CD4-positive, alpha-beta T cell treated with Interleukin-4 for 4 hours (primary cell): ENCODE data around the gene KIF26B.
"Not testable (repeated sequence)": the region's sequence is repeated elsewhere in the genome, so short reads cannot be mapped to it uniquely, and the experiment has no call there.

Source experiments
- DNase-seq: peaks from one replicate; pipeline ENCODE4 v3.0.0-alpha.2; 2020

Gene KIF26B

DNA sequence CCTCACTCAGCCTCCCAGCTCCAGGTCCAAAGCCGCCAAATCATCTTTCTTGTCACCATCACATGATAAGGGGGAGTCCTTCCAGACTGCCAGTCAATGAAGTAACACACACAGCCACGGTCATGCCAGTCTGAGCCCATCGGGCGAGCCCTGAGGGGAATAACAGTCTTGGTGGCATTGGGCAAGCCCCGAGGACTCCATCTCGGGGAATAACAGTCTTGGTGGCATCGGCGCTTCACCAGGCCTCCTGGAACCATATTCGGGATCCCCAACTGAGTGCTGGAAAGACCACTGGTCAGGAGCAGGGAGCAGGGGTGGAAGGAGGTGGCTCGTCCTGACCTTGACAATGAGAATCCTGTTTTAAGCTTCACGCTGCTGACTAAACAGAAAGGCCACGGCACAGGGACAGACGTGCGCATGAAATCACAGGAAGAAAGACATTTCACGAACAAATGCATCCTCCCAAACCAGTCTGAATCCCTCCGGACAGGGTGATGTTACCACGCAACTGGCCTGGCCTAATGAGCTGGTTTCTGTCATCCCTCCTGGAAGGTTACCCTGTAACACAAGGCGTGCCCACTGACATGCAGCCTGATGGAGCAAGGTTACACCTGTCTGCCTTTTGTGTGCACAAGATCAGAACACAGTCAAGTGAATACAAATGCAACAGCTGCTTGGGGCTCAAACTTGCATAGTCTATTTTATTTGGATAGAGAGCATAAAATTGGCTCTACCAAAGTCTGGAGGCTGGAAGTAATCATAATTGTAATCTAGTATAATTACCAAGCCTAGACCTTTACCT lies 517.4 kb downstream of the KIF26B start:
- DNase-seq, result no peak

DNA sequence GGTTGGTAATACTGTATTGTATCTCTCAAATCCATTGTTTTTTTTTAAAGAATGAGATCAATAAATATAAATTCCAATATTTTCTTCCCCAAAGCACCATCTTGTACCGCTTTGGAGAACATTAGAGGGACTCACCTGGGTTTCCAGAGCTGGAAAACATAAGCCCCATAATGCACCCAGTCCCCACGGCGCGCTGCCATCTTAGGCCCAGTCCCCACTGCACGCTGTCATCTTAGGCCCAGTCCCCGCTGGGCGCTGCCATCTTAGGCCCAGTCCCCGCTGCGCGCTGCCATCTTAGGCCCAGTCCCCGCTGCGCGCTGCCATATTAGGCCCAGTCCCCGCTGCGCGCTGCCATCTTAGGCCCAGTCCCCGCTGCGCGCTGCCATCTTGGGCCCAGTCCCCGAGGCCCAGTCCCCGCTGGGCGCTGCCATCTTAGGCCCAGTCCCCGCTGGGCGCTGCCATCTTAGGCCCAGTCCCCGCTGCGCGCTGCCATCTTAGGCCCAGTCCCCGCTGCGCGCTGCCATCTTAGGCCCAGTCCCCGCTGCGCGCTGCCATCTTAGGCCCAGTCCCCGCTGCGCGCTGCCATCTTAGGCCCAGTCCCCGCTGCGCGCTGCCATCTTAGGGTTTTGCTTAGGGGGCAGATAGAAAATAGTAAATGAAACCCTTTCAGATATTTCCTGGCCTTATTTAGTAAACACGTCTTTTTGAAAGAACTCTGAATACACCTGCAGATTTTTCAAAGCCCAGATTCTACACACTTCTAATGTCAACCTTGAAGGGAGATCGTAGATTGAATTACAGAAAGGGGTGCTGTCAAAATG lies 518.3 kb downstream of the KIF26B start:
- not testable (repeated sequence) for DNase-seq

DNA sequence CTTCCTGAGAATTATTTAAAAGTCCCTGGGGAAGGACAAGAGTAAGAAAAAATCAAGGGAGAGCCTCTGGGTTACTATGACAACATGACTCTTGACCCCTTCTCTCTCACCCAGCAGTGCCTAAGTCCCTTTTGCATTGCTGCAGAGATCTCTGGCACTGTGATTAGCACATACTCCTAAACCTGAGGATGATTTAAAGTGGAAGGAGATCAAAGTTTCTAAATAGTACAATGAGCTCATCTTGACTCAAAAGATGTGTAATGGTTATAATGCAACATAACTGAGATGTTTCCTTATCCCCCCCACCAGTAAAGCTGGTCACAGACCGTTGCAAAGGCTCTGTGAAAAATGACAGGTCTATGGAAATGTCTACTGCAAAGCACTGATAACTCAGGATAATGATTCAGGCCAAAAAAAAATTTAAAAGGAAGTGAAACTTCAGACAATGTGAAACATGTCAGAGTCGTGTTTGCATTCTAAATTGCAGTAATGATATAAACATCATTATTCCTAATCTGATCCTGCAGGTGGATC lies 519.2 kb downstream of the KIF26B start:
- DNase-seq, result no peak

DNA sequence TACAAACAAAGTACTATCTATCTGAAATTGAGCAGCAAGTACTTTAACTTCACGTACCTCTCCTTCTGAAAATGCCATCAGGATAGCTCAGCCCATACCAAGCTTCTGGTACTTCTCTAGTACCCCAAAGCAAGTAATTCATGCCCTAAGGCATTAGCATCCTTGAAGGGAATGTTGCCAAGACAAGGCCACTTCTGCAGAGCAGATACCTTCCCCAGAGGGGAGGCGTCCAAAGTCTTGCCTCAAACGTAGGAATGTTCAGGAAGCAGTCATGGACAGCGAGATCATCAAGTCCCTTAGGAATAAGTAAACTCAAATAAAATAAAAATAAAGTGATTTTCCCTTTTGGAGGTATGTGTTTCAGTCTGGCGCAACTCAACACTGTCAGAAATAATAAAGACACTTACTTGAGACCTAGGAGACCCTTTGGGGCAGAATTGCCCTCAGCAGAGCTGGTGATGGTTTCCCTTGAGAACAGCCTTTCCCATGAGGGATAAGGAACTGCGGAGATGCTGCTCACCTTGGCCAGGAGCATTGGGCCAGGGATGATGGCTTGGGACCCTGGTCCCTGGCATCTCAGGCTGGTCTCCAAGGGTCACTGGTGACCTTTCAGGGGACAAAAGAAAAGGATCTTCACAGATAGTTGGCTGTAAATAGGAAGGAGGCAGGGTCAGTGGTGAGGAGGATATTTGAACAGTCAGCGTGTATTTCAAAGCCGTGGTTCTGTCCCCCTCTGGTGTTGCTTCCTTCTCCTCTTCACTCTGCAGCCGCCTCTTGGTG lies 522.9 kb downstream of the KIF26B start:
- no peak for DNase-seq

DNA sequence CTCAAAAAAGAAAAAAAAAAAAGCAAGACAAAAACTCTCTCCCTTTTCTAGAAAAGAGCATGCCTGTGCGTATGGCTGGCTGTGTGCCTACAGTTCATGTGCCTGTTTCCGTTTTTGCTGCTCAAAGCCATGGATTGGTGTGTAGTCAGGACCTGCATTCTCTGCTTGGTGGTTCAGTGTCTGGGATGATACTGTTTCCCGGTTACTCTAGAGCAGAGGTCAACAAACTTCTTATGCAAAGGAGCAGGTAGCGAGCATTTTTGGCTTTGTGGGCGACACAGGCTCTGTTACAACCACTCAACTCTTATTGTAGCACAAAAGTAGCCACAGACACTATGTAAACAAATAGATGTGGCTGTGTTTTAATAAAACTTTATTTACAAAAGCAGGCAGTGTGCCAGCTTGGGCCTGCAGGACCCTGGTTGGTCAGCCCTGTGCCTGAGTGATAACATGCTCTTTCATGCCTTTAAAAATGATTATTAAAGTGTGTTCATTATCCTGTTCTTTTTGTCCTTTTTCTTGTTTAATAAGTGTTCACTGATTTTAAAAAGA lies 524.2 kb downstream of the KIF26B start:
- DNase-seq, result no peak

DNA sequence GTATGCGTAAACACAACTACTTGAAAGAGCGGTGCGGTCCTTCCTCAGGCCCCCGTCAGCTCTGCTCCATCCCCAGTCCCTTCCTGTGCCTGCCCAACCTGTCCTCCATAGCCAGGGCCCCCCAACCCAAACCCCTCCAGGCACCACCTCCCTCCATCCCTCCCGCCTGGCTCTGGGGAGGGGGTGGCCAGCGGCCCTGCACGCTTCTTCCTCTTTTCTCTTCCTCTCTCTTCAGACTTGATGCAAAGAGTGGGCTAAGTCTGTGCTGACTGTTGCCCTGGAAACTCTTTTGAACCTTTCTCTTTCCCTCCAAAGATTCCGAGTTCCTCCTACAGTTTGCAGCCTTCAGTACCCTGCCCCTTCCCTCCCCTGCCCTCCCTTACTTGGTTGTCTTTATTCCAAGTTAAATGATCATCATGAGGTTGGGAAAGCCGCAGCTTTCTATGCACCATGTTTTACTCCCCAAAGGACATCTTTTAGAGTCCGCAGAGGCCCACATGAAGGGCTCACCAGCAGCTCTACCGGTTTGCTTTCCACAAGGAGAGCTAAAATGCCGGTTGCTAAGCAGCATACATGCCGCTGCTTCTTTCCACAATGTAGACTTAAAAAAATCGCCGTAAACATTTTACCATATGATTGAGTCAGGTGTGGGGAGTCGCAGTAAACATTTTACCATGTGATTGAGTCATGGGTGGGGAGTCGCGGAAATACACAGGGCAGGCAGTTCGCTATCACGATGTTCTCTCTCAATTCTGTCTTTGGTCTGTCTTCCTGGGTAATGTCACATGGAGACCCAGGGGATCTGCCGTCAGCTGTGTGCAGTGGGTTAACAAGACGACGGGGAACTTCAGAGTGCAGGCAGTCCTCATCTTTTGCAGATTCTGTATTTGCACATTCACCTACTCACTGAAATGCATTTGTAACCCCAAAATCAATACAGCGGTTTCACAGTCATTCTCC lies 525.3 kb downstream of the KIF26B start:
- DNase-seq, result no peak

DNA sequence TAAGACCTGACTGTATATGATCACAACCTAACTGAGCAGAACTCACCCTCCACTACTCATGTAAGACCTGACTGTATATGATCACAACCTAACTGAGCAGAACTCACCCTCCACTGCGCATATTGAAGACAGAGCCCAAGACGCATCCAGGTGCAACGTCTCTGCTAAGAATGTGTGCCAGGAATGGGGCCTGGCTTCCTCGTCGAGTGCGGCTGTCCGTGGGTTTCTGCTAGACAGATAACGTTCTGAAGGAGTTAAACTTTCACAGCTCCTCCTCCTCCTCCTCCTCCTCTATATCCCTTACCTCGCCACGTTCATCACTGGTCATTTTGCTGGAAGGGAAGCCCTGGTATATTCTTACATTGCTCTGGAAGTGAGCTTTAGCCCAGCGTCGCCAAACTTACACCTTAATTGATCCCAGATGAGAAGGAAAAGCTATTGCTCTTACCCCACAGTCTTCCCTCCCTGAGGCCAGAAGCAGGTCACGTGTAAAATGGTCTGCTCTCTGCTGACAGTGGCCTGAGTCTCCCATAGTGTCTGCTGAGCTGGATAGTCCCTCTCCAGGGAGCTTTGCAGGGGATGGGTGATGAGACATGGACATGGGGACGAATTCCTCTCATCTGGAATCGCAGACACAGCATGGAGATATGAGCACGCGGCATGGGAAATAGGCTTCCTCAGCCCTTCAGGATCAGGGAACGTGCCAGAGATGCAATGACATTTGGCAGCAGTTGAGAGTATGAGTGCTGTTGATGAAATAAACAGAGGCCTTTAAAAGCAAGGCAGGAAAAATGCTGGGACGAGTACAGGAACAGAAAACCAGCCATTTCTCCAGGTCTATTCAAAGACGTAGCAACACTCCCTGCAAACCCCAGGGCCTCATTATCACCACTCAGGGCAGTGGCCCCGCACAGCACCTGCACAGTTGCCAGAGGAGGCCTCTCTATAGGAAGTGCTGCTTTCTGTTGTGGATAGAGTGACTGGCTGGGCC lies 528.1 kb downstream of the KIF26B start:
- no peak for DNase-seq

DNA sequence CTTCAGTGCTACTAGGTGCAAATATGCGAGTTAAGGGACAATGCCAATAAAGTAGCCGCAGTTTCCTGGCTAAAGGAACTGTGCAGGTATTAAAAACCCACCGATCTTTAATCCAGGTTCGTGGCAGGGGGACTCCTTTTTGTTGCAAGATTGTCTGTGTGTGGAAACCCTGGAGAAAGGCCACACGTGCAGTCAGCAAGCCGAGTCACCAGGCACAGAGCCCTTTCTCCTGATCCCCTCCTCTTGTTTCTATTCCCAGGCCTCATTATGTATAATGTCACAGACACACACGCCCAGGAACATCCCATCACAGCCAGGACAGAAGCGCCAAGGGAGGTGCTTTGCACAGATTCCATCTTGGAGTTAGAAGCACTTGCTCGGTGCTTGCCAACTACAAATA lies 528.9 kb downstream of the KIF26B start:
- DNase-seq, result no peak

DNA sequence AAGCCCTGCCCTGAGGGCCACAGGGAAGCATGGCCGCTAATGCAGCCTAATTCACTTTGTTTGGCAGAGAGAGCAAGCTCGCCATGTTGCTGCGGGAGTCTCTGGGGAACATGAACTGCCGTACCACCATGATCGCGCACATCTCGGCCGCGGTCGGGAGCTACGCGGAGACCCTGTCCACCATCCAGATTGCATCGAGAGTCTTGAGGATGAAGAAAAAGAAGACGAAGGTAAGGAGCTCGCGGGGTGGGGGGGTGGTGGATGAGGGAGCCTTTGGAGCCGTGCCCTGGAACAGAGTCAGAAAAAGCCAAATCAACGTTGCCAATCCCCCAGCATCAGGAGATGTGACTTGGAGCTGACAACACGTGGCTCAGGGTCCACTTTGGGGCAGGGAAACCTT lies 529.4 kb downstream of the KIF26B start:
- DNase-seq, result no peak

DNA sequence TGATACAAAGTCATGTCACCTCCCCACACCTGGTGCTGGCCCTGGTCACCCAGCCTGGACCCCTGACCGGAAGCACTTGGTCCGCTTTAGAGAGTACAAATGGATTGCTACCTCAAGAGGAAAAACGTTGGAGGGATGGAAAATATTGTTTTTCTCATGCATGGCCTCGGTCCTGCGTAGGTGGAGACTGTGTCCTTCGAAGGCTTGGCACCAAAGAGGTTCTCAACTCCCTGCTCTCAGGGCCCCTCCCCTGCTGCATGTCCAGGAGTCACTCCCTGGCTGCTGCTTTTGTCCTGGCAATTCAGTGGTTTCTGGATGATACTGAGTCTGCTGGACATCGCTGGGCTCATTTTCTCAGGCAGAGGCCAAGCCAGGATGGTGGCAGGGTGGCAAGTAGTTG lies 529.8 kb downstream of the KIF26B start:
- no peak for DNase-seq

DNA sequence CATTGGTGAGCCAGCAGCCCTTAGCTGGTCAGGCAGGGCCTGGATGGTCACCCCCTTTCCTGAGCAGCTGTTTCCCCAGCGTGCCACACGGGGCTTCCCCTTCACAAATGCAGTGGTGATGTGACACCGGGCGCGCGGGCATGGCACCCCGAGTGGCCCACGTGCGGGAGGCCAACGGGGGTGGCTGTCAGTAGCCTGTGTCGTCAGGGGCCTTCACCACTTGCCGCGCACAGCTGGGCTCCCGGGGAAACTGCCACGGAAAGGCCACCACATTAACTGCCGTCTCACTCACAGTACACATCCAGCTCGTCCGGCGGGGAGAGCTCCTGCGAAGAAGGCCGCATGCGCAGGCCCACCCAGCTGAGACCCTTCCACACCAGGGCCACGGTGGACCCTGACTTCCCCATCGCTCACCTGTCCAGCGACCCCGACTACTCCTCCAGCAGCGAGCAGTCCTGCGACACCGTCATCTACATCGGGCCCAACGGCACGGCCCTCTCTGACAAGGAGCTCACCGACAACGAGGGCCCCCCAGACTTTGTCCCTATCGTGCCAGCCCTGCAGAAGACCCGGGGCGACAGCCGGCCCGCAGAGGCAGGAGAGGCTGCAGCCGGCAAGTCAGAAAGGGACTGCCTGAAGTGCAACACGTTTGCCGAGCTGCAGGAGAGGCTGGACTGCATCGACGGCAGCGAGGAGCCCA lies 530.5 kb downstream of the KIF26B start:
- DNase-seq, result no peak

DNA sequence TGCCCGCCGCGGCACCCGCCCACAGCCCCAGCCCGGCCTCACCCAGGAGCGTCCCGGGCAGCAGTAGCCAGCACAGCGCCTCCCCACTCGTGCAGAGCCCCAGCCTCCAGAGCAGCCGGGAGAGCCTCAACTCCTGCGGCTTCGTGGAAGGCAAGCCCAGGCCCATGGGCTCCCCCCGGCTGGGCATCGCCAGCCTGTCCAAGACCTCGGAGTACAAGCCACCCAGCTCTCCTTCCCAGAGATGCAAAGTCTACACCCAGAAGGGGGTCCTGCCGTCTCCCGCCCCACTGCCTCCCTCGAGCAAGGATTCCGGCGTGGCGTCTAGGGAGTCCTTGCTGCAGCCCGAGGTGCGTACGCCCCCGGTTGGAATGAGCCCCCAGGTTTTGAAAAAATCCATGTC lies 531.2 kb downstream of the KIF26B start:
- DNase-seq, result no peak

DNA sequence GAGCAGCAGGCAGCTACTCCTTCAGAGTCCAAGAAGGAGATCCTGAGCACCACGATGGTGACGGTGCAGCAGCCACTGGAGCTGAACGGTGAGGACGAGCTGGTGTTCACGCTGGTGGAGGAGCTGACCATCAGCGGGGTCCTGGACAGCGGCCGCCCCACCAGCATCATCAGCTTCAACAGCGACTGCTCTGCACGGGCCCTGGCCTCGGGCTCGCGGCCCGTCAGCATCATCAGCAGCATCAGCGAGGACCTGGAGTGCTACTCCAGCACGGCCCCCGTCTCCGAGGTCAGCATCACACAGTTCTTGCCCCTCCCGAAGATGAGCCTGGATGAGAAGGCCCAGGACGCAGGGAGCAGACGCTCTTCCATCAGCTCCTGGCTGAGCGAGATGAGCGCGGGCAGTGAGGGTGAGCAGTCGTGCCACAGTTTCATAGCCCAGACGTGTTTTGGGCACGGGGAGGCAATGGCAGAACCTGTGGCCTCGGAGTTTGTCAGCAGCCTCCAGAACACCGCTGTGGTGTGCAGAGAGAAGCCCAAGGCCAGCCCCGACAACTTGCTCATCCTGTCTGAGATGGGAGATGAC lies 531.8 kb downstream of the KIF26B start:
- no peak for DNase-seq

DNA sequence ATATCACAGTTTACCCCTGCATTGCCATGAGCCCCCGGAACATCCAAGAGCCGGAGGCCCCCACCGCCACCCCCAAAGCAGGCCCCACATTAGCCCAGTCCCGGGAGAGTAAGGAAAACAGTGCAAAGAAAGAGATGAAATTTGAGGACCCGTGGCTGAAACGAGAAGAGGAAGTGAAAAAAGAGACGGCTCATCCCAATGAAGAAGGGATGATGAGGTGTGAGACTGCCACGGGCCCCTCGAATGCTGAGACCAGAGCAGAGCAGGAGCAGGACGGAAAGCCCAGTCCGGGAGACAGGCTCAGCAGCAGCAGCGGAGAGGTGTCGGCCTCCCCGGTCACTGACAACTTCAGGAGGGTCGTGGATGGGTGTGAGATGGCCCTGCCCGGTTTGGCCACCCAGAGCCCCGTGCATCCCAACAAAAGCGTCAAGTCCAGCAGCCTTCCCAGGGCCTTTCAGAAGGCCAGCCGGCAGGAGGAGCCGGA lies 532.4 kb downstream of the KIF26B start:
- DNase-seq, result no peak

DNA sequence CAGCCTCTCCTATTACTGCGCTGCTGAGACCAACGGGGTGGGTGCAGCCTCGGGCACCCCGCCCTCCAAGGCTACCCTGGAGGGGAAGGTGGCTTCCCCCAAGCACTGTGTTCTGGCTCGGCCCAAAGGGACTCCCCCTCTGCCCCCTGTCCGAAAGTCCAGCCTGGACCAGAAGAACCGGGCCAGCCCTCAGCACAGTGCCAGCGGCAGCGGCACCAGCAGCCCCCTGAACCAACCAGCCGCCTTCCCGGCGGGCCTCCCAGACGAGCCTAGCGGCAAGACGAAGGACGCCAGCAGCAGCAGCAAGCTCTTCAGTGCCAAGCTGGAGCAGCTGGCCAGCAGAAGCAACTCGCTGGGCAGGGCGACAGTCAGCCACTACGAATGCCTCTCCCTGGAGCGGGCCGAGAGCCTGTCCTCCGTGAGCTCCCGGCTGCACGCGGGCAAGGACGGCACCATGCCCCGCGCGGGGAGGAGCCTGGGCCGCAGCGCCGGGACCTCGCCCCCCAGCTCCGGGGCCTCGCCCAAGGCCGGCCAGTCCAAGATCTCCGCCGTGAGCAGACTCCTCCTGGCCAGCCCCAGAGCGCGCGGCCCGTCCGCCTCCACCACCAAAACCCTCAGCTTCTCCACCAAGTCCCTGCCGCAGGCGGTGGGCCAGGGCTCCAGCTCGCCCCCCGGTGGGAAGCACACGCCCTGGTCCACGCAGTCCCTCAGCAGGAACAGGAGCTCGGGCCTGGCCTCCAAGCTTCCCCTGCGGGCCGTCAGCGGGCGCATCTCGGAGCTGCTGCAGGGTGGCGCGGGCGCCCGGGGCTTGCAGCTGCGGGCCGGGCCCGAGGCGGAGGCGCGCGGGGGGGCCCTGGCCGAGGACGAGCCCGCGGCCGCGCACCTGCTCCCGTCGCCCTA lies 533.1 kb downstream of the KIF26B start:
- DNase-seq, result no peak

DNA sequence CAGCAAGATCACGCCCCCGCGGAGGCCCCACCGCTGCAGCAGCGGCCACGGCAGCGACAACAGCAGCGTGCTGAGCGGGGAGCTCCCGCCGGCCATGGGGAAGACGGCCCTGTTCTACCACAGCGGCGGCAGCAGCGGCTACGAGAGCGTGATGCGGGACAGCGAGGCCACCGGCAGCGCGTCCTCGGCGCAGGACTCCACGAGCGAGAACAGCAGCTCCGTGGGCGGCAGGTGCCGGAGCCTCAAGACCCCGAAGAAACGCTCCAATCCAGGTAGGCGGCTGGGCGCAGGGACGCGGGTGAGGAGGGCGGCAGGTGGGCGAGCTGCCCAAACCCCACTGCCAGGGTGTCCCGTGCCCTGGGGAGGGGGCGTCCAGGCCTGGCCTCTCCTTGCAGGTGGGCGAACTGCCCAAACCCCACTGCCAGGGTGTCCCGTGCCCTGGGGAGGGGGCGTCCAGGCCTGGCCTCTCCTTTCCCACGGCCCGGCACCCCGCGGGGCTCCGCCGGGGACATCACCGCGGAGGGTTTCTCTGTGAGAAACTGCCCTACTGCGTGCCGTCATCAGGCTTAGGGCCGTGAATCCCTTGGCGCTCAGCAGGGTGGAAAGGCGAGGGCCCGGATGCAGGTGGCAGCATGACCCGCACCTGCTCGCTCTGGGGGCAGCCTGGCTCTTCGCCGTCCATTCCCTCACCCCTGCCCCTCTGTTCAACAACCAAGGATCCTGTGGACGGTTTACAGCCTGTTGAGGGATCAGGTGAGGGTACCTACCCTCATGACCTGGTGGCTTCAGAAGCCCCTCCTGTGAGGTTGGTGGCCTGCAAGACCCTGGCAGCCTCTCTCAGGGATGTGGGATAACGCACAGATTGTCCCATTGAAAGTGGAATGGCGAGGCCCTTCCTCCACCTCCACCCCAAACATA lies 534.0 kb downstream of the KIF26B start:
- DNase-seq, result no peak

DNA sequence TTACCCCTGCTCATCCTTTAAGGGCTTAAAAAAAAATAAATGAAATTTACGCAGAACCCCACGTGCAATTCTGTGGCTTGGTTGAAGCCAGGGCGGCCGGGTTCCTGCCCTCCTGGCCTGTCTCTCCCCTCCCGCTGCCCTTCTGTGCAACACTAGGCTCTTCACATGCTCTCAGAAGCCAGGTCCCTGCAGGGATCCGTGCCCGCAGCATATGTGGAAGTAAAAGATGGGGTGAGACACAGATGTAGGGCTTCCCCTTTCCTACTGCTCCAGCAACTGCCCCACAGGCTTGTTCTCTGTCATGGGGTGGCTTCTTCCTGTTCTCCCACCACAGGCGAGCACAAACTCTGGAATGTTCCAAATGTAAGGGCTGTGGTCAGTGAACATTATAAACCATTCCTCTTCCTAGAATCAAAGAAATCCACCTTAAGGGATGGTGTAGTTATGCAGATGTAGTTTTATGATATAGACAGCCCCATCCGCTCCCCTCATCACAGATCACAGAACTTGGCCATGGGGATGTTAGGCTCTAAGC lies 535.4 kb downstream of the KIF26B start:
- DNase-seq, result no peak
